Astrocyte of the hippocampus (primary cell): ENCODE results near the gene DHRS7.
A peak's percentile ranks its signal among the peaks of the same experiment; 100 is the strongest.

Source experiments
- DNase-seq: peaks from one replicate; pipeline ENCODE4 v3.0.0; 2011; ENCODE audit warnings: low read depth, low spot score

DHRS7 gene

DNA sequence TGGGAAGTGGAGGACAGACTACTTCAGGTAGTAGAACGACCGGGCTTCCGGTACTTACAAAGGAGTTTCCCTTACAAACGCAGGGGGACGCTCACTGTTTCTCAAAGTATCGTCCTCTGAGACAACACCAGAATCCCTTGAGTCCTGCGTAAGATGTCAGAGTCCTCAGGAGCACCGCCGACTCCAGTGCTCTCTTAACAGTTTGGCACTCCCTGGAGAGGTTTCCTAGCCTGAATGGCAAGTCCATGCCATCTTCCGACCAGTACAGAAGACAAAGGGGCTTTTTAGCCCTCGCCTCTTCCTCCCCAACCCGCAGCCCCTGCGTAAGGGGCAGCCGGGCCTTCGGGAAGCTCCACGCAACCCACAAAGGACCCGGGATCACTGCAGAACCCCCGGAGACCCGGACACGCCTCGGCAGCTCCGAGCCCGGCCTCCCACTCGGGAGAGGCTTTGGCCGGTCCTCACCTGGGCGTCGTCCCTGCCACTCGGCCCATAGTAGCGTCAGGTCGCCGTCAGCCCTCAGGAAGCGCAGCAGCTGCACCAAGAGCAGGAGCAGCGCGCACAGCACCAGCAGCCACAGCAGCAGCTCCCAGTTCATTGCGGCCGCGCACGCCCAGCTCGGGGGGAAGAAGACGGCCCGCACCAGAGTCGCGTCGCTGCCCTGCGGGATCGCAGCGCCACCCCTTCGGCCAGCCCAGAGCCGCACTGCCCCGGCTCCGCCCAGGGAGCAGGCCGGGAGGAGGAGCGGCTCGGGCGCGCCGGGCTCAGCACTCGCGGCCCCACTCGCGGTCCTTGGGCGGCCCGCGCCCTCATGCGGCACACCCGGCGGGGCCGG, at the start of gene DHRS7:
Gene DHRS7 (minus strand): TSS at position 687 of the 835 bp plus-strand sequence. CDS start 89 bp downstream, at position 598.
- peak; percentile 92 for DNase-seq

DNA sequence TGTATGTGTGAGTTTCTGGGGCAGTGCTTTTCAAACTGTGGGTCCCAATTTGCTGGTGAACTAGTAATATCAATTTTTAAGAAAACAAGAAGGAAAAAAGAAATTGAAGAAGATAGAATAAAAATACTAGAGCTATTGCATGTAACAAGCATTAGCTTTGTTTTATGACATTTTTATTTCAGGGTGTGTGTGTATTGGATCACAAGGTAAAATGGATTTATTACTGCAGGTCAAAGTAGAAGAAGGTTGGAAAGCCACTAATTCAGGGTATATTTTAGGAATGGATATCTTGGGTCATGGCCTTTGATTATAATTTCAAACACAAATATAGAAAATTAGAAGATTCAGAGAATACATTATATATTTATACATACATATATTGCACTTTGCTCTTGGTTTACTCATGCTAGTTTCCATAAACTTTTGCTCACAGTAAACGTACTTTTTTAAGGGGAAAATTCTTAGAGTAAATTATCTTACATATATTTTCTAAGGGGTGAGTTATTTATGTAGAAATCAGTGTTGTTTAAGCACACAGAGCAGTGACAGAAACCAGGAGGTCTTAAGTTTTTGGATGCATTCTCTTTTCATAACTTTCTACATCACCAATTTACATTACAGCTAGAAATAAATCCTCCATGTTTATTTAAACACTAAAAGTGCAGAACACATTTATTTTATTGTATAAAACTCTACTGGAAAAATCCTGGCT, 49.4 kb upstream of the DHRS7 start:
- no peak for DNase-seq

- DNase-seq: no peak
Measured at GRCh38 chr14:60214003-60214402, 48.8 kb upstream of the DHRS7 start.

DNA sequence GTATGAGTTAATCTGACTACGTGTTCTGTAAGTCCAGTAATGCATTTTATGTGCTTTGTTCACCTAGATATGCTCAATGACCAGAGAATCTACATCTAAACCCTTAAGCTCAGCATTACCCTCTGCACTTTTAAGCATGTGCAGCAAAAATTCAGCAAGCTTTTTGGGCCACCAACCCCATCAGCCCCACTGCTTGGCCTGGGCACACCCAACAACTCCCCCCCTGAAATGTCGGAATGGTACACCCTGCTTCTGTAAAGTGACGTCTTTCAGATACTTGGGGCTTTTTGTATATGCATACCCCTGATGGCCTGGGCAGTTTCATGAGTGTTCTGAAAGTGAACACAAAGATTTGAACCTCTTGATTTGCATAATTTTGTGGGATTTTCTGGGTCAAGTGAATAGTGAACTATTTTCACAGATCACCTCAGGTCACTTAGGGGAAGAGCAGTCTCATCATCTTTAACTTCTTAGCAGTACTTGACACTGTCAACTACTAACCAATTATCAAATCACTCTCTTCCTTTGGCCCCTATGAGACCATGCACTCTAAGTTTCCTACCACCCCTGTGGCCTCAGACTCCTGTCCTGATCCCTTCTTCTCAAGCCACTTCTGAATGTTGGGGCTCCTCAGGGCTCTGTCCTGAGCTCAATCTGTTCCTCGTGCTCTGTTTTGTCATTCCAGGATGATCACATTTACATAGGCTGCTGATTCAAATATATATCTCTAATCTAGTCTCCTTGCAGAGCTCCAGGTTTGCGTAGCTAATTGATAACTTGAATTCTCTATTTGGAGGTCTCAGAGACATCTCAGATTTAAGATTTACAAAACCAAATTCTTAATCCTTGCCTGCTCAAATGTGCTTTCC, 47.5 kb upstream of the DHRS7 start:
- no peak for DNase-seq

- DNase-seq: no peak
Measured at GRCh38 chr14:60211153-60211552, 46.0 kb upstream of the DHRS7 start.

- DNase-seq: no peak
Measured at GRCh38 chr14:60210703-60211102, 45.5 kb upstream of the DHRS7 start.

DNA sequence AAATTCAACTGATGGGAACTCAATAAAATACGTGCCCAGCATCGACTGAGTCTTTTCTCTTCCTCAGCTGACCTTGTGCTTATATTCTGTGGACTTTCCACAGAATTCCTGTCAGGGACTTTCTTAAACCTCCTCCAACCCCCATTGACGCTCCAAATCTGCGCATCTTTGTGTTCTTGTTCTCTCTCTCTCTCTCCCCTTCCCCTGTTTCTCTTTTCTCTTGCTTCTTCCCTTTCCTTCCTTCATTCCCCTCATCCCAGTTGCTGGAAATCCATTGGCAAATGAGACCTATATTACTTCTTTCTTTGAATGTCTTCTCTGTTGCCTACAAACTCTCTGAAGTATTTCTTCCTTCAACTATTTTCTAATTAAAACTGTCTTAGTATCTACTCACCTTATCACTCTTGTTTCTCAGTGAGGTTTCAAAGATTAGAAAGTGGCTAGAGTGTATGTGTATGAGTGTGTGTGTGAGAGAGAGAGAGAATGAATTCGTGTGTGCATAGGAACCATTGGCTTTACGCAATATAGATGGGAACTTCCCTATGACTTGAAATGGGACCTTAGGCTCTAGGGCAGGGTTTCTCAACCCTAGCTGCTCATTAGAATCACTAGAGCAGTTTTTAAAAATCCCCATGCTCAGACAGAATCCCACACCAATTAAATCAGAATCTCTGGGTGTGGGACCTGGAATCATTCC, 41.8 kb upstream of the DHRS7 start:
- no peak for DNase-seq

GRCh38 chr14:60206249-60206670, 41.1 kb upstream of the DHRS7 start:
- DNase-seq: no peak

- no peak for DNase-seq
Measured at GRCh38 chr14:60204843-60205774, 39.9 kb upstream of the DHRS7 start.

- no peak for DNase-seq
Measured at GRCh38 chr14:60204104-60204842, 39.1 kb upstream of the DHRS7 start.

GRCh38 chr14:60199321-60199720, 34.1 kb upstream of the DHRS7 start:
- no peak for DNase-seq

GRCh38 chr14:60197629-60198303, 32.6 kb upstream of the DHRS7 start:
- DNase-seq: no peak

- DNase-seq: no peak
Measured at GRCh38 chr14:60196291-60196690, 31.1 kb upstream of the DHRS7 start.

- no peak for DNase-seq
Measured at GRCh38 chr14:60195179-60195810, 30.1 kb upstream of the DHRS7 start.

DNA sequence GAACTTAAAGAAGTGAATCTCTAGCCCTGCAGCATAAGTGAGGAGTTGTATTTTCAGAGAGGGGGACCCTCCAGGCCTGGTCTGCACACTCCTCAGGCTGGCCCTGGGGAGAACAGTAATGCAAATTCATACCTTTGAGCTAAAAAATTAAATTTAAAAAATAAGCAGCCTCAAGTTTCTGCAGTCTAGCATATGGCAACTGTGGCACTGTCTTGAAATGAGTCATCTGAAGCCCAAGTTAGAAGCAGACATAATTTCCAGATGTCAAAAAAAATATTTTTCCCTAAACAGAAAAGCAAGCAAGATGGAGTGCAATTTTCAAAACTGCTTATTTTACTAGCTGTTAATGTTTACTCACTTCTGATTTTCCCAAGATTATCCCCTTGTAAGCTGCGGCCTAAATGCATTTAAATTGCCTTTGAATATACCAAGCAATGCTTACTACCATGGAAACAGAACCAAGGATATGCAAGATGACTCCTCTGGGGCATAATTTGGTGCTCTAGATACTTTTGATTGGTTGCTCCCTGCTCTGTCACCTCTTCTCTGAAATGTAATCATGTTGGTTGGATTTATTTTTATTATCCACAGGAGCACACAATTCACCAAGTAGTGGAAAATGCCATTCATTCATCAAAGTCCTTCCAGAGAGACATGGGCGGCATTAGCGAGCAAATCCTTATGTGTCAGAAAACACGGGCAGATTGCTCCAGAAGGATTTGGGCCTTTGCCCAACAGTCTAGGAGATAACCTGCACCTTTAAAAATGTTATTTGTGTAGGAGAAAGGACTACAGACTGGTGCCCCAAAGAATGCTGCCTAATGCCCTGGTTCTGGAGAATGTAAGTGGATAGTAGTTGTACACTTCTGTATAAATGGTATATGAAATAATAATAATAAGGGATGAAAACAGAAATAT, 25.0 kb upstream of the DHRS7 start:
- DNase-seq: no peak

DNA sequence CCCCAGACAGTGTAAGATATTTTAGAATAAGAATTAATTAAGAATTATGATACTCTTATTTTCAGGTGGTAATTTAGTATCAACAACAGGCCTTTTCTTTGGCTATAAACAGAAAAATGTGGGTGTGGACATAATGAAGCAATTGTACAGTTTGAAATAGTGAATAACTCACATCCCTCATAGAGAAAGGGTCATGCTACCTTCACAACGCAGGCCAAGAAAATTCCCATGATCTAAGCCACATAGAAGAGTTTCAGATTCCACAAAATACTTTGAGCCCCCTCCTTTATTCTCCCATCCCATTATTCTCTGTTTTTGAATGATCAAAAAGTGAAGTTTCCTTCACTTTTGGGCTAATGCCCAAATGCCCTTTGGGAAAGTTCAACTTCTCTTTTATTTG, 23.5 kb upstream of the DHRS7 start:
- no peak for DNase-seq

DNA sequence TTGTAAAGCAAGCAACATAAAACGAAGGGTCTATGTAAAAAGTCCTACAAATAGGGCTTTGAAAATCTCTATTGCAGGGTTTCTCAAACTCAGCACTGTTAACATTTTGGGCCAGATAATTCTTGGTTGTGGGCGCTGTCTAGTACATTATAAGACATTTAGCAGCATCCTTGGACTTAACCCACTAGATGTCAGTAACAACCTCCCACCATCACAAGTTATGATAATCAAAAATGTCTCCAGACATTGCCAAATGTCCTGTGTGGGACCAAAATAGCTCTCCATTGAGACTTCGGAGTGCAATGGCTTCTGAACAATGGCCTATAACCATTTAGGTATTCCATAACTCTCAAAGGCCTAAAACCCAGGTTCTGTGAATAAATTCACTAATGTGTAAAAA, 22.9 kb upstream of the DHRS7 start:
- no peak for DNase-seq
